ENCODE measurements around the gene KPNA3. TPM values are rescaled to one million over a fixed set of nuclear protein-coding genes. Genes with fewer than 3 reads are reported as not detected.

KPNA3 gene
- polyA plus RNA-seq, 1 of the 3 experiments (the other 2 are of a cell fraction), result 11.3 TPM

- no peak overlapping the region for H2AFZ ChIP-seq (ENCODE audit: low read depth)
- no peak for DNase-seq
- 72% methylated on average over 4 of the region's 4 CpGs for WGBS (ENCODE audit: low lambda C conversion rate)
- H4K20me1 ChIP-seq (ENCODE audit: insufficient read depth), result no peaks in the 10 kb centered on the region
- H3K36me3 ChIP-seq (replicated peaks in 1 of 2; ENCODE audit: control insufficient read depth in 1 of 2, insufficient read depth in 2 of 2, low read length in 1 of 2), result no peaks in the 10 kb centered on the region
- no peaks in the 10 kb centered on the region for H3K9me2 ChIP-seq
- H3K27ac ChIP-seq (ENCODE audit: low read depth in 2 of 2, low read length in 1 of 2), result no peak overlapping the region
- no peak for TF ChIP-seq SIN3A (IDR thresholded peaks at IDR 0.05; ENCODE audit: borderline replicate concordance, low read depth, low read length)
- TF ChIP-seq NFIC (IDR thresholded peaks at IDR 0.05; ENCODE audit: borderline replicate concordance), result no peak
- no peak for TF ChIP-seq USF2 (IDR thresholded peaks at IDR 0.05; ENCODE audit: borderline replicate concordance, low read depth, low read length)
- no peak for TF ChIP-seq CHD2 (IDR thresholded peaks at IDR 0.05; ENCODE audit: low read length, partially characterized antibody)
- TF ChIP-seq TEAD4 (IDR thresholded peaks at IDR 0.05; ENCODE audit: borderline replicate concordance, insufficient read depth), result no peak
- TF ChIP-seq JUND (IDR thresholded peaks at IDR 0.05), result no peak
- TF ChIP-seq GATA2 (CRISPR knock-in tag; IDR thresholded peaks at IDR 0.05), result no peak
- TF ChIP-seq FOSL2 (IDR thresholded peaks at IDR 0.05; ENCODE audit: borderline replicate concordance, low read depth), result no peak
- no peak for TF ChIP-seq TAF1 (IDR thresholded peaks at IDR 0.05; ENCODE audit: borderline replicate concordance, low read depth, low read length)
- TF ChIP-seq ZBTB33 (IDR thresholded peaks at IDR 0.05; ENCODE audit: borderline replicate concordance, low read depth), result no peak
- no peak overlapping the region for H3K9ac ChIP-seq
- H3K4me2 ChIP-seq, result no peak overlapping the region
- ChIA-PET CTCF (no interaction called here), POLR2A (no interaction called here)
- H3K4me1 ChIP-seq (ENCODE audit: control insufficient read depth in 1 of 2, insufficient read depth in 2 of 2, low read depth in 1 of 2, low read length in 1 of 2), result no peaks in the 10 kb centered on the region; a peak in 1 of 4 replicates
- H3F3A ChIP-seq (replicated peaks; ENCODE audit: insufficient read depth), result no peaks in the 10 kb centered on the region
- peaks cover 7% of the 10 kb centered on the region; the same call in 1 of the 2 replicates for H3K27me3 ChIP-seq (ENCODE audit: insufficient read depth)
- H3K9me3 ChIP-seq, result no peaks in the 10 kb centered on the region
- no peak overlapping the region for H3K4me3 ChIP-seq (ENCODE audit: low read depth in 2 of 2, low read length in 1 of 2)
- no peaks in the 10 kb centered on the region for H3K79me2 ChIP-seq (ENCODE audit: insufficient read depth)
Measured at GRCh38 chr13:49811527-49811908, 19.0 kb upstream of the KPNA3 start.

- TF ChIP-seq GABPA (IDR thresholded peaks at IDR 0.05; ENCODE audit: low read depth) (no peak), TCF12 (IDR thresholded peaks at IDR 0.05) (no peak), TEAD4 (IDR thresholded peaks at IDR 0.05; ENCODE audit: borderline replicate concordance, insufficient read depth) (no peak), RCOR1 (IDR thresholded peaks at IDR 0.05; ENCODE audit: low read length) (no peak), JUND (IDR thresholded peaks at IDR 0.05) (no peak), RXRA (IDR thresholded peaks at IDR 0.05; ENCODE audit: borderline replicate concordance, low read depth) (no peak), FOXM1 (IDR thresholded peaks at IDR 0.05; ENCODE audit: low read depth) (no peak), GATA2 (CRISPR knock-in tag; IDR thresholded peaks at IDR 0.05) (no peak), EP300 (IDR thresholded peaks at IDR 0.05; ENCODE audit: borderline replicate concordance in 1 of 2, low read depth in 1 of 2, low read length in 1 of 2) (no peak), CHD2 (IDR thresholded peaks at IDR 0.05; ENCODE audit: low read length, partially characterized antibody) (no peak), RAD21 (IDR thresholded peaks at IDR 0.05; ENCODE audit: low read length) (no peak), RFX5 (IDR thresholded peaks at IDR 0.05; ENCODE audit: low read length) (no peak), MEF2A (IDR thresholded peaks at IDR 0.05; ENCODE audit: borderline replicate concordance, low read depth) (no peak), TAF1 (IDR thresholded peaks at IDR 0.05; ENCODE audit: borderline replicate concordance, low read depth, low read length) (no peak), USF2 (IDR thresholded peaks at IDR 0.05; ENCODE audit: borderline replicate concordance, low read depth, low read length) (no peak), USF1 (IDR thresholded peaks at IDR 0.05; ENCODE audit: borderline replicate concordance, low read depth) (no peak), MXI1 (IDR thresholded peaks at IDR 0.05; ENCODE audit: low read depth, low read length) (no peak)
- Histone ChIP-seq H3K36me3 (replicated peaks in 1 of 2; ENCODE audit: control insufficient read depth in 1 of 2, insufficient read depth in 2 of 2, low read length in 1 of 2) (no peaks in the 10 kb centered on the region), H3K4me3 (ENCODE audit: low read depth in 2 of 2, low read length in 1 of 2) (no peak overlapping the region), H3K27me3 (ENCODE audit: insufficient read depth) (peaks cover 7% of the 10 kb centered on the region; the same call in 1 of the 2 replicates), H3K79me2 (ENCODE audit: insufficient read depth) (no peaks in the 10 kb centered on the region), H3K27ac (ENCODE audit: low read depth in 2 of 2, low read length in 1 of 2) (no peak overlapping the region), H2AFZ (ENCODE audit: low read depth) (no peak overlapping the region), H4K20me1 (ENCODE audit: insufficient read depth) (no peaks in the 10 kb centered on the region), H3F3A (replicated peaks; ENCODE audit: insufficient read depth) (no peaks in the 10 kb centered on the region), H3K9me3 (no peaks in the 10 kb centered on the region), H3K9ac (no peak overlapping the region), H3K9me2 (no peaks in the 10 kb centered on the region), H3K4me2 (no peak overlapping the region), H3K4me1 (ENCODE audit: control insufficient read depth in 1 of 2, insufficient read depth in 2 of 2, low read depth in 1 of 2, low read length in 1 of 2) (no peaks in the 10 kb centered on the region; a peak in 1 of 4 replicates)
- CTCF ChIA-PET, result no interaction called here
- WGBS (ENCODE audit: low lambda C conversion rate), result 68% methylated on average over 6 of the region's 6 CpGs
- POLR2A ChIA-PET, result no interaction called here
- no peak for DNase-seq
Measured at GRCh38 chr13:49810567-49811526, 18.4 kb upstream of the KPNA3 start.

Data from SK-N-SH (cell line).